HepG2 (cell line): Measurements from ENCODE around the gene HNRNPUL1. TPM values are rescaled to one million over a fixed set of nuclear protein-coding genes. Genes with fewer than 3 reads are reported as not detected.
A peak's percentile ranks its signal among the peaks of the same experiment; 100 is the strongest.

Source experiments
- ARNT ChIP-seq: fragments of 450-650 bp; IDR thresholded peaks from 2 replicates; pipeline ENCODE4 v1.6.1; 2017
- BORCS8-MEF2B ChIP-seq: sonication (generic); formaldehyde crosslinking; IDR thresholded peaks from 2 replicates; pipeline ENCODE4 v1.8.0; 2022; ENCODE audit warnings: mild to moderate bottlenecking, missing genetic modification reagents
- GABPB1 ChIP-seq: IDR thresholded peaks from 2 replicates; pipeline ENCODE4 v1.6.1; 2016; ENCODE audit warnings: mild to moderate bottlenecking, missing genetic modification reagents, moderate library complexity, missing compliant biosample characterization
- JUNB ChIP-seq: sonication (generic); formaldehyde crosslinking; IDR thresholded peaks from 2 replicates; pipeline ENCODE4 v1.8.0; 2022; ENCODE audit warnings: missing genetic modification reagents, mild to moderate bottlenecking, borderline replicate concordance
- KAT2B ChIP-seq: fragments of 150-350 bp; IDR thresholded peaks from 2 replicates; pipeline ENCODE4 v1.6.1; 2014; ENCODE audit warnings: low read depth, low read length, borderline replicate concordance
- KLF12 ChIP-seq: sonication (generic); formaldehyde crosslinking; IDR thresholded peaks from 2 replicates; pipeline ENCODE4 v1.4.0; 2020; ENCODE audit warnings: missing genetic modification reagents, borderline replicate concordance
- MTF1 ChIP-seq: sonication (generic); formaldehyde crosslinking; IDR thresholded peaks from 2 replicates; pipeline ENCODE4 v1.5.0; 2020; ENCODE audit warnings: missing genetic modification reagents
- MYPOP ChIP-seq: sonication (generic); formaldehyde crosslinking; IDR thresholded peaks from 2 replicates; pipeline ENCODE4 v1.8.1; 2023; ENCODE audit warnings: mild to moderate bottlenecking, moderate library complexity, missing genetic modification reagents
- SAP130 ChIP-seq: IDR thresholded peaks from 2 replicates; pipeline ENCODE4 v1.6.1; 2016; ENCODE audit warnings: low read depth
- STAT5B ChIP-seq: sonication (generic); formaldehyde crosslinking; IDR thresholded peaks from 2 replicates; pipeline ENCODE4 v1.4.0; 2020; ENCODE audit warnings: missing genetic modification reagents
- TBL1XR1 ChIP-seq: fragments of 150-350 bp; IDR thresholded peaks from 2 replicates; pipeline ENCODE4 v1.6.1; 2014; ENCODE audit warnings: borderline replicate concordance, low read length; ENCODE audit not compliant: partially characterized antibody
- ZKSCAN5 ChIP-seq: sonication (generic); formaldehyde crosslinking; IDR thresholded peaks from 2 replicates; pipeline ENCODE4 v1.5.1; 2020; ENCODE audit warnings: mild to moderate bottlenecking, missing genetic modification reagents
- ZNF282 ChIP-seq: fragments of 450-650 bp; IDR thresholded peaks from 2 replicates; pipeline ENCODE4 v1.6.1; 2018; ENCODE audit not compliant: partially characterized antibody
- ZNF333 ChIP-seq: sonication (generic); formaldehyde crosslinking; IDR thresholded peaks from 2 replicates; pipeline ENCODE4 v1.4.0; 2020; ENCODE audit warnings: mild to moderate bottlenecking, missing genetic modification reagents, borderline replicate concordance
- ZNF432 ChIP-seq: sonication (generic); formaldehyde crosslinking; IDR thresholded peaks from 2 replicates; pipeline ENCODE4 v1.5.0; 2020; ENCODE audit warnings: missing genetic modification reagents, mild to moderate bottlenecking, borderline replicate concordance
- ZNF512B ChIP-seq: sonication (generic); formaldehyde crosslinking; IDR thresholded peaks from 2 replicates; pipeline ENCODE4 v1.5.1; 2020; ENCODE audit warnings: missing genetic modification reagents, mild to moderate bottlenecking, borderline replicate concordance
- ZNF552 ChIP-seq: sonication (generic); formaldehyde crosslinking; IDR thresholded peaks from 2 replicates; pipeline ENCODE4 v1.9.0; 2022; ENCODE audit warnings: missing genetic modification reagents, mild to moderate bottlenecking, borderline replicate concordance
- ZNF644 ChIP-seq: IDR thresholded peaks from 2 replicates; pipeline ENCODE4 v1.6.1; 2016; ENCODE audit warnings: low read depth
- ZNF850 ChIP-seq: sonication (generic); formaldehyde crosslinking; conservative IDR thresholded peaks from 2 replicates; pipeline ENCODE4 v1.9.0; 2021; ENCODE audit warnings: mild to moderate bottlenecking, missing genetic modification reagents
- ZNF878 ChIP-seq: sonication (generic); formaldehyde crosslinking; IDR thresholded peaks from 2 replicates; pipeline ENCODE4 v1.8.1; 2023; ENCODE audit warnings: mild to moderate bottlenecking, missing genetic modification reagents, moderate library complexity
- polyA plus RNA-seq, 8 experiments: library from polyadenylated mRNA; depleted of rRNA in 3 of 8; stranded (reverse) in 7 of 8; unstranded in 1 of 8; fragments of >200 nt; fragmentation: Illumina TruSeq in 4 of 8; extraction: Trizol in 4 of 8; gene quantifications; 2 replicates each; pipeline versions ENCODE4 v1.2.1 to v1.2.3, GENCODE V29; 2011 to 2016; ENCODE audit warnings: low read depth in 4 of 8, missing spikeins in 1 of 8, mixed read lengths in 1 of 8; ENCODE audit not compliant: insufficient read depth in 1 of 8
- total RNA-seq, 5 experiments: library from RNA; depleted of rRNA; stranded (reverse); fragments of >200 nt; fragmentation: Illumina TruSeq; extraction: Trizol; gene quantifications; 2 replicates each; pipeline ENCODE4 v1.2.3, GENCODE V29; 2016; ENCODE audit warnings: low read depth in 1 of 5
- TF ChIP-seq, protein P1 (sequence below): sonication (generic); formaldehyde crosslinking; IDR thresholded peaks from 2 replicates; pipeline ENCODE4 v1.5.0; 2020; ENCODE audit warnings: missing genetic modification reagents, mild to moderate bottlenecking, borderline replicate concordance
- TF ChIP-seq, protein P2 (sequence below): sonication (generic); formaldehyde crosslinking; IDR thresholded peaks from 2 replicates; pipeline ENCODE4 v1.5.1; 2020; ENCODE audit warnings: missing genetic modification reagents, mild to moderate bottlenecking, borderline replicate concordance
- TF ChIP-seq, protein P3 (sequence below): sonication (generic); formaldehyde crosslinking; IDR thresholded peaks from 2 replicates; pipeline ENCODE4 v1.4.0; 2020; ENCODE audit warnings: missing genetic modification reagents, mild to moderate bottlenecking, borderline replicate concordance

Gene HNRNPUL1
- total and polyA plus RNA-seq, 2 of the 13 experiments (the other 11 are each of a cell fraction or from before 2014, with no cell fraction given) = 30.9 to 81.7 TPM

DNA sequence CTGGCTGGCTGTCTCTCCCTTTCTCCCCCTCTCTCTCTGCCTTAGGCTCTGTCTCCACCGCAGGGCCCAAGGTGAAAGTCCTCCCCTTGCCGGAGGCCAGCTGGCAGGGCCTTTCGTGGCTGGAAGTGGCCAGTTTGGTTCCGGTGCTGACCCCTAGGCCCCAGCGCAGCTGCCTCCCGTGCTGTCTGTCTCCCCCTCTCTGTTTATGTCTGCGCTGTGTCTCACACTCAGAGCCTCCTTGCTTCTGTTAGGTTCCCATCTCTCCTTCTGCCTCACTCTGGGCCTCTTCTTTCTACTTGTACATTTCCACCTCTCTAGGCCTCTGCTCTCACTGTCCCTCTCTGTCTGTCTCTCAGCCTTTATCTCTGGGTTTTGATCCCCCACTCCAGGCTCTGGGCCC, 58.9 kb downstream of the HNRNPUL1 start (continued):
- no peak for TF ChIP-seq ZNF644 (CRISPR knock-in tag)
- no peak for TF ChIP-seq MYPOP
- peak; percentile 63 for TF ChIP-seq SAP130
- no peak for TF ChIP-seq KLF12 (CRISPR knock-in tag)
- TF ChIP-seq TBL1XR1 = no peak
- TF ChIP-seq ZNF512B (CRISPR knock-in tag) = no peak
- TF ChIP-seq, protein P1, sequence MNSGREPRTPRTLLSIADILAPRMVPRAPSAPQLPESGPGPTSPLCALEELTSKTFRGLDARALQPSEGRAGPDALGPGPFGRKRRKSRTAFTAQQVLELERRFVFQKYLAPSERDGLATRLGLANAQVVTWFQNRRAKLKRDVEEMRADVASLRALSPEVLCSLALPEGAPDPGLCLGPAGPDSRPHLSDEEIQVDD (CRISPR knock-in tag) = no peak
- TF ChIP-seq STAT5B (CRISPR knock-in tag) = no peak
- no peak for TF ChIP-seq KAT2B
- TF ChIP-seq ZNF282 = no peak
- no peak for TF ChIP-seq ZKSCAN5 (CRISPR knock-in tag)
- TF ChIP-seq, protein P2, sequence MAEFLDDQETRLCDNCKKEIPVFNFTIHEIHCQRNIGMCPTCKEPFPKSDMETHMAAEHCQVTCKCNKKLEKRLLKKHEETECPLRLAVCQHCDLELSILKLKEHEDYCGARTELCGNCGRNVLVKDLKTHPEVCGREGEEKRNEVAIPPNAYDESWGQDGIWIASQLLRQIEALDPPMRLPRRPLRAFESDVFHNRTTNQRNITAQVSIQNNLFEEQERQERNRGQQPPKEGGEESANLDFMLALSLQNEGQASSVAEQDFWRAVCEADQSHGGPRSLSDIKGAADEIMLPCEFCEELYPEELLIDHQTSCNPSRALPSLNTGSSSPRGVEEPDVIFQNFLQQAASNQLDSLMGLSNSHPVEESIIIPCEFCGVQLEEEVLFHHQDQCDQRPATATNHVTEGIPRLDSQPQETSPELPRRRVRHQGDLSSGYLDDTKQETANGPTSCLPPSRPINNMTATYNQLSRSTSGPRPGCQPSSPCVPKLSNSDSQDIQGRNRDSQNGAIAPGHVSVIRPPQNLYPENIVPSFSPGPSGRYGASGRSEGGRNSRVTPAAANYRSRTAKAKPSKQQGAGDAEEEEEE (CRISPR knock-in tag) = no peak
- no peak for TF ChIP-seq ZNF850
- TF ChIP-seq BORCS8-MEF2B (CRISPR knock-in tag) = no peak
- TF ChIP-seq ARNT = no peak
- no peak for TF ChIP-seq ZNF333 (CRISPR knock-in tag)
- TF ChIP-seq ZNF432 (CRISPR knock-in tag) = no peak
- no peak for TF ChIP-seq ZNF552 (CRISPR knock-in tag)
- TF ChIP-seq MTF1 (CRISPR knock-in tag) = no peak
- TF ChIP-seq ZNF878 (CRISPR knock-in tag) = no peak
- TF ChIP-seq, protein P3, sequence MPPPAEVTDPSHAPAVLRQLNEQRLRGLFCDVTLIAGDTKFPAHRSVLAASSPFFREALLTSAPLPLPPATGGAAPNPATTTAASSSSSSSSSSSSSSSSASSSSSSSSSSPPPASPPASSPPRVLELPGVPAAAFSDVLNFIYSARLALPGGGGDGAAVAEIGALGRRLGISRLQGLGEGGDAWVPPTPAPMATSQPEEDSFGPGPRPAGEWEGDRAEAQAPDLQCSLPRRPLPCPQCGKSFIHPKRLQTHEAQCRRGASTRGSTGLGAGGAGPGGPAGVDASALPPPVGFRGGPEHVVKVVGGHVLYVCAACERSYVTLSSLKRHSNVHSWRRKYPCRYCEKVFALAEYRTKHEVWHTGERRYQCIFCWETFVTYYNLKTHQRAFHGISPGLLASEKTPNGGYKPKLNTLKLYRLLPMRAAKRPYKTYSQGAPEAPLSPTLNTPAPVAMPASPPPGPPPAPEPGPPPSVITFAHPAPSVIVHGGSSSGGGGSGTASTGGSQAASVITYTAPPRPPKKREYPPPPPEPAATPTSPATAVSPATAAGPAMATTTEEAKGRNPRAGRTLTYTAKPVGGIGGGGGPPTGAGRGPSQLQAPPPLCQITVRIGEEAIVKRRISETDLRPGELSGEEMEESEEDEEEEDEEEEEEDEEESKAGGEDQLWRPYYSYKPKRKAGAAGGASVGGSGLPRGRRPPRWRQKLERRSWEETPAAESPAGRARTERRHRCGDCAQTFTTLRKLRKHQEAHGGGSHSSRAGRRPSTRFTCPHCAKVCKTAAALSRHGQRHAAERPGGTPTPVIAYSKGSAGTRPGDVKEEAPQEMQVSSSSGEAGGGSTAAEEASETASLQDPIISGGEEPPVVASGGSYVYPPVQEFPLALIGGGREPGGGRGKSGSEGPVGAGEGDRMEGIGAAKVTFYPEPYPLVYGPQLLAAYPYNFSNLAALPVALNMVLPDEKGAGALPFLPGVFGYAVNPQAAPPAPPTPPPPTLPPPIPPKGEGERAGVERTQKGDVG (CRISPR knock-in tag) = no peak
- no peak; the same call in 1 of the 2 replicates for TF ChIP-seq GABPB1 (CRISPR knock-in tag)
- TF ChIP-seq JUNB = no peak
